Tibial artery (tissue), 4 donors: ENCODE results near the gene STOX1.

Source experiments
- DNase-seq, 2 donors: peaks; one replicate each; pipeline ENCODE4 v3.0.0-alpha.2; 2019
- H3K27ac ChIP-seq, 2 donors: fragments of 200-600 bp; sonication (generic) in 1 of 2; 1 replicate in 1 of 2; 2 replicates in 1 of 2; pipeline ENCODE4 v1.5.1; 2018 to 2019; ENCODE audit warnings: mild to moderate bottlenecking in 1 of 2
- H3K27me3 ChIP-seq, 2 donors: fragments of 200-600 bp; sonication (generic) in 1 of 2; one replicate each; pipeline versions ENCODE4 v1.5.1 to v1.6.0; 2016 to 2019
- H3K36me3 ChIP-seq, 3 donors: fragments of 200-600 bp; sonication (generic) in 2 of 3; one replicate each; pipeline ENCODE4 v1.5.1; 2016 to 2019; ENCODE audit warnings: mild to moderate bottlenecking in 2 of 3
- H3K4me1 ChIP-seq, 4 donors: fragments of 200-600 bp; sonication (generic) in 2 of 4; 1 replicate in 3 of 4; 2 replicates in 1 of 4; pipeline ENCODE4 v1.5.1; 2016 to 2019
- H3K4me3 ChIP-seq, 2 donors: fragments of 200-600 bp; sonication (generic) in 1 of 2; 1 replicate in 1 of 2; 2 replicates in 1 of 2; pipeline ENCODE4 v1.5.1; 2018 to 2019; ENCODE audit warnings: mild to moderate bottlenecking in 2 of 2
- H3K9me3 ChIP-seq, 3 donors: fragments of 200-600 bp; sonication (generic) in 1 of 3; one replicate each; pipeline ENCODE4 v1.5.1; 2016 to 2019
- intact Hi-C: fragments of 100-400 bp; cut with DNase I; formaldehyde crosslinking; loops from one replicate; pipeline ENCODE4 v1.15.0; 2023; ENCODE audit warnings: low total_unique reads
- TF ChIP-seq, protein P1 (sequence below), 2 experiments: fragments of 200-600 bp in 1 of 2; fragments of 450-650 bp in 1 of 2; IDR thresholded peaks; one replicate each; pipeline ENCODE4 v1.5.1; 2017 to 2019; ENCODE audit warnings: antibody characterized with exemption in 2 of 2, mild to moderate bottlenecking in 1 of 2, moderate library complexity in 1 of 2

Gene STOX1

DNA sequence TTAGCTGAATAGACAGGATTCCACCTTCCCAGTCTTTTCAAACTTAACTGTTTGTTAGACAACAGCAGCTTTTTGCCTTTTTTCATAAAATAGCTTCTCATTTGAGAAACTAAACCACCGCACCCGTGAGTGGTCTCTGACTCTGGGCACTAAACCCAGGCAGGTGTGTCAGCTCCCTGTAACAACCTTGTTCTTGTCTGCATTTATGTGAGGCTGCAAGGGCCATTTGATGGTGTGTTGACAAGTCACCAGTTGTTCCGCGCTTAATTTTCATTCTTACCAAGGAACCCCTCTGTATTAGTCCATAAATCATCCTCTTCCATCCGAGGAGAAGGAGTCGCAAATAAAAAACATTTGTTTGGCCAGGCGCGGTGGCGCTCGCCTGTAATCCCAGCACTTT lies 1.5 kb downstream of the STOX1 start:
- no peak for DNase-seq
- intact Hi-C loops: no loop called here
- Histone ChIP-seq H3K4me3 (no peak overlapping the region), H3K9me3 (no peaks in the 10 kb centered on the region), H3K27ac (no peak overlapping the region), H3K36me3 (no peaks in the 10 kb centered on the region), H3K27me3 (no peaks in the 10 kb centered on the region), H3K4me1 (peaks cover 0 to 13% (median 9%) of the 10 kb centered on the region in 4 donors)
- TF ChIP-seq, protein P1, sequence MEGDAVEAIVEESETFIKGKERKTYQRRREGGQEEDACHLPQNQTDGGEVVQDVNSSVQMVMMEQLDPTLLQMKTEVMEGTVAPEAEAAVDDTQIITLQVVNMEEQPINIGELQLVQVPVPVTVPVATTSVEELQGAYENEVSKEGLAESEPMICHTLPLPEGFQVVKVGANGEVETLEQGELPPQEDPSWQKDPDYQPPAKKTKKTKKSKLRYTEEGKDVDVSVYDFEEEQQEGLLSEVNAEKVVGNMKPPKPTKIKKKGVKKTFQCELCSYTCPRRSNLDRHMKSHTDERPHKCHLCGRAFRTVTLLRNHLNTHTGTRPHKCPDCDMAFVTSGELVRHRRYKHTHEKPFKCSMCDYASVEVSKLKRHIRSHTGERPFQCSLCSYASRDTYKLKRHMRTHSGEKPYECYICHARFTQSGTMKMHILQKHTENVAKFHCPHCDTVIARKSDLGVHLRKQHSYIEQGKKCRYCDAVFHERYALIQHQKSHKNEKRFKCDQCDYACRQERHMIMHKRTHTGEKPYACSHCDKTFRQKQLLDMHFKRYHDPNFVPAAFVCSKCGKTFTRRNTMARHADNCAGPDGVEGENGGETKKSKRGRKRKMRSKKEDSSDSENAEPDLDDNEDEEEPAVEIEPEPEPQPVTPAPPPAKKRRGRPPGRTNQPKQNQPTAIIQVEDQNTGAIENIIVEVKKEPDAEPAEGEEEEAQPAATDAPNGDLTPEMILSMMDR (IDR thresholded peaks at IDR 0.05): no peak

DNA sequence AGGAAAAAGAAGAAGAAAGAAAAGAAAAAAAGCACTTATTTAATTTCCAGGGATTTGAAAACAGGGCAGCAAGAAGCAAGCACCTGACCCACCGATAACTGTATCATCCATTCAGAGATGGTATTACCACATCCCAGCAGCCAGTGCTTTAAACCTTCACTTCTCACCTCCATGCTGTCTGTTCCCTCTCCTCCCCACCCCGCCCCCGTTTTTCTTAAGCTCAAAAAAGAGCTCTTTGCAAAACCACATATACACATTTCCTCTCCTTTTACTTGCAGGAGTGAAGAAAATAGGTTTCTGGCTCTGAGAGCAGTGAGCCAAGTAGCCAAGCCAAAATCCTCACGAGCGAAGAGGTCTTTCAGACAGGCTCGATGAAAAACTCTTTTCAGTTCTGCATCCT lies 2.2 kb downstream of the STOX1 start:
- Histone ChIP-seq H3K9me3 (no peaks in the 10 kb centered on the region), H3K4me3 (no peak overlapping the region), H3K36me3 (no peaks in the 10 kb centered on the region), H3K27me3 (no peaks in the 10 kb centered on the region), H3K4me1 (peaks cover 0 to 13% (median 9%) of the 10 kb centered on the region in 4 donors), H3K27ac (no peak overlapping the region)
- no peak for DNase-seq
- intact Hi-C loops: no loop called here
- TF ChIP-seq, protein P1 (IDR thresholded peaks at IDR 0.05): no peak

DNA sequence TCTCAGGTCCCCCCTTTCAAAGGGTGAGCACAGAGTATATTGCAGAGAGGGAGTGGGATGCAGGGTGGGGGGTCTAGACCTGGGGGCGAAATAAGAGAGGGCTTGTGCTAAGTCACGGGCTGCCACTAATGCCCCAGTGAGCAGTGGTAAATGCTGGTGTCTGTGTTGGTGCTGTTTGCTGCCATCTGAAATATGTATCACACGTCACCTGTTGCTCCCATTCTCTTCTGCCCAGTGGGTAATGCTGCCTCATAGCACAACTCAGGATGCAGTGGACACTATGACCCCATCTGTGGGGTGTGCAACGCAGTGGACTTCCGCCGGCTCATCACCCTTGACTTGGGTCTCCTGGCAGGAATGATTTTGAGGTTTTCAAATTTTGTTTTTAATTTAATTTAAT lies 2.6 kb downstream of the STOX1 start:
- Histone ChIP-seq H3K27me3 (no peaks in the 10 kb centered on the region), H3K27ac (no peak overlapping the region), H3K9me3 (no peaks in the 10 kb centered on the region), H3K4me1 (peaks cover 0 to 13% (median 9%) of the 10 kb centered on the region in 4 donors), H3K36me3 (no peaks in the 10 kb centered on the region), H3K4me3 (no peak overlapping the region)
- intact Hi-C loops: no loop called here
- TF ChIP-seq, protein P1 (IDR thresholded peaks at IDR 0.05): no peak
- DNase-seq: no peak

DNA sequence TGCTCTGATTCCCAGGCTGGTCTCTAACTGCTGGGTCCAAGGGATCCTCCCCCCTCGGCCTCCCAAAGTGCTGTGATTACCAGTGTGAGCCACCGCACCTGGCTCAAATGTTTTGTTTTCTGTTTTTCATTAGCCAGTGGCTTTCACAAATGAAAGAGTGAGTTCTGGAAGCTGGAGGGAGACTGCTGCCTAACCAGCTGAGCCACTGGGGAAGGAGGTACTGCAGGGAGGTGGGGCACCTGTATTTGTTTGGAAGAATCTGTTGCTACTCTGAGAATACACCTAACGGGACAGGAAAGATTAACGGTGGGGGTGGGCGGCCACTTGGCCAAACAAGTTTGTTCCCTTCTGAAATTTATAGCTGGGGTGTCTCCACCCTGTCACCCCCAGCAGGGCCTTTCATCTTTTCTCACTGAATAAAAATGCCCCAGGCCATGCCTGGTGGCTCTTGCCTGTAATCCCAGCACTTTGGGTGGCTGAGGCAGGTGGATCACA lies 4.7 kb downstream of the STOX1 start:
- TF ChIP-seq, protein P1 (IDR thresholded peaks at IDR 0.05): no peak
- H3K27me3 ChIP-seq: no peaks in the 10 kb centered on the region
- intact Hi-C loops: no loop called here
- H3K4me1 ChIP-seq: peaks cover 0 to 7% (median 3%) of the 10 kb centered on the region in 4 donors
- H3K9me3 ChIP-seq: no peaks in the 10 kb centered on the region
- H3K4me3 ChIP-seq: no peak overlapping the region
- H3K36me3 ChIP-seq: no peaks in the 10 kb centered on the region
- H3K27ac ChIP-seq: no peak overlapping the region
- no peak for DNase-seq

DNA sequence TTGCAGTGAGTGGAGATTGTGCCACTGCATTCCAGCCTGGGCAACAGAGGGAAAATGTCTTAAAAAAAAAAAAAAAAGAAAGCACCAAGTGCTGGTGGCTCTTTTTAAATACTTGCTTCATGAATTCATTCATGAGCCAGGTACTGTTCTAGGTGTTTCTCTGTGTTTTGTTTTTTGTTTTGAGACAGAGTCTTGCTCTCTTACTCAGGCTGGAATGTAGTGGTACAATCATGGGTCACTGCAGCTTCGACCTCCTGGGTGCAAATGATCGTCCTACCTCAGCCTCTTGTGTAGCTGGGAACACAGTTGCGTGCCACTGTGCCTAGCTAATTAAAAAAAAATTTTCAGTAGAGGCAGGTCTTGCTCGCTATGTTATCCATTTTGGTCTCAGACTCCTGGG lies 5.3 kb downstream of the STOX1 start:
- no peak for DNase-seq
- TF ChIP-seq, protein P1 (IDR thresholded peaks at IDR 0.05): no peak
- H3K4me1 ChIP-seq: peaks cover 0 to 5% (median 2%) of the 10 kb centered on the region in 4 donors
- H3K36me3 ChIP-seq: no peaks in the 10 kb centered on the region
- H3K4me3 ChIP-seq: no peak overlapping the region
- H3K9me3 ChIP-seq: no peaks in the 10 kb centered on the region
- intact Hi-C loops: no loop called here
- no peak overlapping the region for H3K27ac ChIP-seq
- no peaks in the 10 kb centered on the region for H3K27me3 ChIP-seq
